Nephron (organoid): Measurements from ENCODE around the gene L2HGDH.

ENCODE experiments used
- H3K27ac Mint-ChIP-seq, 3 experiments: 2 replicates each; pipeline ENCODE4 v1.8.0; 2020; ENCODE audit warnings: mixed read lengths in 3 of 3, mild to moderate bottlenecking in 2 of 3, moderate library complexity in 1 of 3
- H3K27me3 Mint-ChIP-seq: 2 replicates; pipeline ENCODE4 v1.8.0; 2021; ENCODE audit warnings: low read depth, mild to moderate bottlenecking, moderate library complexity, mixed read lengths
- H3K36me3 Mint-ChIP-seq: 2 replicates; pipeline ENCODE4 v1.8.0; 2020; ENCODE audit warnings: low read depth, mixed read lengths
- H3K4me1 Mint-ChIP-seq: 2 replicates; pipeline ENCODE4 v1.8.0; 2020; ENCODE audit warnings: mixed read lengths
- H3K4me3 Mint-ChIP-seq, 3 experiments: 2 replicates each; pipeline ENCODE4 v1.8.0; 2020; ENCODE audit warnings: mild to moderate bottlenecking in 3 of 3, mixed read lengths in 3 of 3, moderate library complexity in 2 of 3
- H3K9me3 Mint-ChIP-seq: 2 replicates; pipeline ENCODE4 v1.8.0; 2020; ENCODE audit warnings: mixed read lengths
- TF ChIP-seq, protein P1 (sequence below), 3 experiments: fragments of 200-600 bp; sonication (generic); IDR thresholded peaks; one replicate each; pipeline ENCODE4 v1.5.0; 2021; ENCODE audit warnings: antibody characterized with exemption in 3 of 3; ENCODE audit not compliant: unreplicated experiment in 3 of 3

The L2HGDH gene

DNA sequence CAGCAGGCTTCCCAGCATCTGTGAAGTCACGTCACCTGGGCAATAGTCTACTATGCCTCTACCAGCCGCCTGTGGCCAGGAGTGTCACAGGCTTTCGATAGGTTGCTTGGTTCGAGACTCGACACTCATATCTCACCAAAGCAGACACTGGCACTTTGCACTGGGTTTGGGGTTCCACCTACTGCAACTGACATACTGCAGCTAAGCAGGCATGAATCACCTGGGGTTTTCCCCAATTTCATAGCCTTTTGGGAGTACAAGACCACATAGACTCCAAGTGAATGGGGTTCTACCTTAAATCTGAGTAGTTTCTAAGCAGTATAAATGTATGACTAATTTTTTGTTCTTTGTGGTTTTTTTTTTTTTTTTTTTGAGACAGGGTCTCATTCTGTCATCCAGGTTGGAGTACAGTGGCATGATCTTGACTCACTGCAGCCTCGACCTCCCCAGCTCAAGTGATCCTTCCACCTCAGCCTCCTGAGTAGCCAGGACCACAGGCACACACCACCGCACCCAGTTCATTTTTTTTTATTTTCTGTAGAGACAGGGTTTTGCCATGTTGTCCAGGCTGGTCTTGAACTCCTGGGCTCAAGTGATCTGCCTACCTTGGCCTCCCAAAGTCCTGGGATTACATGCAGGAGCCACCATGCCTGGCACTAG is 32.2 kb upstream of the L2HGDH start:
- Mint-ChIP-seq H3K9me3 (no peaks in the 10 kb centered on the region), H3K27ac (peak overlapping the region; percentile 62 to 87 (median 70)), H3K27me3 (no peaks in the 10 kb centered on the region), H3K4me3 (no peak overlapping the region), H3K4me1 (peaks cover 53% of the 10 kb centered on the region), H3K36me3 (no peaks in the 10 kb centered on the region)
- TF ChIP-seq, protein P1, sequence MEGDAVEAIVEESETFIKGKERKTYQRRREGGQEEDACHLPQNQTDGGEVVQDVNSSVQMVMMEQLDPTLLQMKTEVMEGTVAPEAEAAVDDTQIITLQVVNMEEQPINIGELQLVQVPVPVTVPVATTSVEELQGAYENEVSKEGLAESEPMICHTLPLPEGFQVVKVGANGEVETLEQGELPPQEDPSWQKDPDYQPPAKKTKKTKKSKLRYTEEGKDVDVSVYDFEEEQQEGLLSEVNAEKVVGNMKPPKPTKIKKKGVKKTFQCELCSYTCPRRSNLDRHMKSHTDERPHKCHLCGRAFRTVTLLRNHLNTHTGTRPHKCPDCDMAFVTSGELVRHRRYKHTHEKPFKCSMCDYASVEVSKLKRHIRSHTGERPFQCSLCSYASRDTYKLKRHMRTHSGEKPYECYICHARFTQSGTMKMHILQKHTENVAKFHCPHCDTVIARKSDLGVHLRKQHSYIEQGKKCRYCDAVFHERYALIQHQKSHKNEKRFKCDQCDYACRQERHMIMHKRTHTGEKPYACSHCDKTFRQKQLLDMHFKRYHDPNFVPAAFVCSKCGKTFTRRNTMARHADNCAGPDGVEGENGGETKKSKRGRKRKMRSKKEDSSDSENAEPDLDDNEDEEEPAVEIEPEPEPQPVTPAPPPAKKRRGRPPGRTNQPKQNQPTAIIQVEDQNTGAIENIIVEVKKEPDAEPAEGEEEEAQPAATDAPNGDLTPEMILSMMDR (IDR thresholded peaks at IDR 0.05; ENCODE audit: unreplicated experiment in 3 of 3): no peak

DNA sequence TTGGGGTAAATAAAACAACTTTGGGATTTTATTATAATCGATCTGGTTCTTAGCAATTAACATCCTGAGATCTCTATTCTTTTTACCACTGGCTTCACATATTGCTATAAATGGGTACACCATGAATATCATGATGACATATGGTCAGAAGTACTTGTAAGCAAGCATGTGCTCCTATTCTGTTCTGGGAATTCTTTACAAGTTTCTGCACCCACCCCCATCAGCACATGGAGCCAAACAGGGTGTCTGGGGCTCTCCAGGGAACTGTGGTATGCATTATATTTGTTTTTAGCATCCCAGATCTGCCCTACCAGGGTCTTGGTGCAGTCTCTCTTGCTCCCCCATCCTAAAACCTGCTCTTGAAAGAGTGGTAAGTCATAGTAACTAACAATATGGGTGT is 31.4 kb upstream of the L2HGDH start:
- Mint-ChIP-seq H3K4me3 (peak overlapping the region in 1 of 3 experiments; percentile 43), H3K4me1 (peaks cover 53% of the 10 kb centered on the region), H3K36me3 (no peaks in the 10 kb centered on the region), H3K9me3 (no peaks in the 10 kb centered on the region), H3K27ac (peak overlapping the region in 2 of 3 experiments; percentile 46 to 87), H3K27me3 (no peaks in the 10 kb centered on the region)
- TF ChIP-seq, protein P1 (IDR thresholded peaks at IDR 0.05; ENCODE audit: unreplicated experiment in 3 of 3): no peak

GRCh38 chr14:50342221-50343078 is 30.4 kb upstream of the L2HGDH start:
- no peaks in the 10 kb centered on the region for H3K36me3 Mint-ChIP-seq
- TF ChIP-seq, protein P1 (IDR thresholded peaks at IDR 0.05; ENCODE audit: unreplicated experiment in 3 of 3): peak in 1 of 3 experiments; percentile 21
- H3K27ac Mint-ChIP-seq: peak overlapping the region in 2 of 3 experiments; percentile 83 to 87
- H3K4me1 Mint-ChIP-seq: peaks cover 48% of the 10 kb centered on the region
- no peaks in the 10 kb centered on the region for H3K9me3 Mint-ChIP-seq
- no peaks in the 10 kb centered on the region for H3K27me3 Mint-ChIP-seq
- peak overlapping the region in 1 of 3 experiments; percentile 64 for H3K4me3 Mint-ChIP-seq

- peaks cover 46% of the 10 kb centered on the region for H3K4me1 Mint-ChIP-seq
- peak overlapping the region in 2 of 3 experiments; percentile 18 to 31 for H3K27ac Mint-ChIP-seq
- H3K36me3 Mint-ChIP-seq: no peaks in the 10 kb centered on the region
- TF ChIP-seq, protein P1 (IDR thresholded peaks at IDR 0.05; ENCODE audit: unreplicated experiment in 3 of 3): no peak
- no peaks in the 10 kb centered on the region for H3K27me3 Mint-ChIP-seq
- H3K9me3 Mint-ChIP-seq: no peaks in the 10 kb centered on the region
- no peak overlapping the region for H3K4me3 Mint-ChIP-seq
Measured at GRCh38 chr14:50340963-50341362, 28.9 kb upstream of the L2HGDH start.

GRCh38 chr14:50340045-50340444 is 28.0 kb upstream of the L2HGDH start:
- H3K27me3 Mint-ChIP-seq: no peaks in the 10 kb centered on the region
- no peaks in the 10 kb centered on the region for H3K9me3 Mint-ChIP-seq
- TF ChIP-seq, protein P1 (IDR thresholded peaks at IDR 0.05; ENCODE audit: unreplicated experiment in 3 of 3): no peak
- H3K4me3 Mint-ChIP-seq: no peak overlapping the region
- peak overlapping the region in 1 of 3 experiments; percentile 19 for H3K27ac Mint-ChIP-seq
- no peaks in the 10 kb centered on the region for H3K36me3 Mint-ChIP-seq
- H3K4me1 Mint-ChIP-seq: peaks cover 47% of the 10 kb centered on the region
